CD1c-positive myeloid dendritic cell (primary cell): ENCODE measurements around the gene ARHGAP28.

Source experiments
- DNase-seq: peaks from one replicate; pipeline ENCODE4 v3.0.0-alpha.2; 2016; ENCODE audit errors: extremely low spot score

Gene ARHGAP28, protein sequence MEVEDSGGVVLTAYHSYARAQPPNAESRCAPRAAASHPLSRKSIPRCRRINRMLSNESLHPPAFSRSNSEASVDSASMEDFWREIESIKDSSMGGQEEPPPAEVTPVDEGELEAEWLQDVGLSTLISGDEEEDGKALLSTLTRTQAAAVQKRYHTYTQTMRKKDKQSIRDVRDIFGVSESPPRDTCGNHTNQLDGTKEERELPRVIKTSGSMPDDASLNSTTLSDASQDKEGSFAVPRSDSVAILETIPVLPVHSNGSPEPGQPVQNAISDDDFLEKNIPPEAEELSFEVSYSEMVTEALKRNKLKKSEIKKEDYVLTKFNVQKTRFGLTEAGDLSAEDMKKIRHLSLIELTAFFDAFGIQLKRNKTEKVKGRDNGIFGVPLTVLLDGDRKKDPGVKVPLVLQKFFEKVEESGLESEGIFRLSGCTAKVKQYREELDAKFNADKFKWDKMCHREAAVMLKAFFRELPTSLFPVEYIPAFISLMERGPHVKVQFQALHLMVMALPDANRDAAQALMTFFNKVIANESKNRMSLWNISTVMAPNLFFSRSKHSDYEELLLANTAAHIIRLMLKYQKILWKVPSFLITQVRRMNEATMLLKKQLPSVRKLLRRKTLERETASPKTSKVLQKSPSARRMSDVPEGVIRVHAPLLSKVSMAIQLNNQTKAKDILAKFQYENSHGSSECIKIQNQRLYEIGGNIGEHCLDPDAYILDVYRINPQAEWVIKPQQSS

DNA sequence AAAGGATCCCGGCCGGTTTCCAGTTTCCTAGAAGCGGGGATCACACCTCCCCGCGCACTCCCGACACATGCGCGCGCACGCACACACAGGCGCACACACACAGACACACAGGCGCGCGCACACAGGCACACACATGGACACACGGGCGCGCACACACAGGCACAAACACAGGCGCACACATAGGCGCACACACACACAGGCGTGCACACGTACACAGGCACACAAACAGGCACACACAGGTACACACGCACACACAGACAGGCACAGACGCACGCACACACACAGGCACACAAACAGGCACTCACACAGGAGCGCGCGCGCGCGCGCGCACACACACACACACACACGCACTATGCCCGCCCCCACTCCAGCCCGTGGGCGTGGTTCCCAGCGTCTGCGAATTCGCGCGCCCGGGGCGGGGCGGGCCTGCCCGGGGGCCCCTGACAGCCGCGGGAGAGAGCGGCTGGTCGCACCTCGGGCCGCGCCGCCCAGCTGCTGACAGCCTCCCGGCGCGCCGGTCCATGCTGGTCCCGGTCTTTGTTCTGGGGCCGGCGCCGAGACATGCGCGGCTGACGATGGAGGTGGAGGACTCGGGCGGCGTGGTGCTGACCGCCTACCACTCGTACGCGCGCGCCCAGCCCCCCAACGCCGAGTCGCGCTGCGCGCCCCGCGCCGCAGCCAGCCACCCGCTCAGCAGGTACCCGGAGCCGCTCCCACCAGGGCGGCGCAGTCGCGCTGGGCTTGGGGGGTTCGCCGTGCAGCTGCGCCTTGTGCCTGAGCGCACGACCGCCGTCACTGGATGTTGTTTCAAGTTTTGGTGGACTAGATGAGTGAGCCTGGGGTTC is at the start of gene ARHGAP28:
ARHGAP28 (plus strand) TSS at position 470 of the 845 bp plus-strand sequence; CDS start at position 576, 106 bp downstream.
- DNase-seq = no peak

DNA sequence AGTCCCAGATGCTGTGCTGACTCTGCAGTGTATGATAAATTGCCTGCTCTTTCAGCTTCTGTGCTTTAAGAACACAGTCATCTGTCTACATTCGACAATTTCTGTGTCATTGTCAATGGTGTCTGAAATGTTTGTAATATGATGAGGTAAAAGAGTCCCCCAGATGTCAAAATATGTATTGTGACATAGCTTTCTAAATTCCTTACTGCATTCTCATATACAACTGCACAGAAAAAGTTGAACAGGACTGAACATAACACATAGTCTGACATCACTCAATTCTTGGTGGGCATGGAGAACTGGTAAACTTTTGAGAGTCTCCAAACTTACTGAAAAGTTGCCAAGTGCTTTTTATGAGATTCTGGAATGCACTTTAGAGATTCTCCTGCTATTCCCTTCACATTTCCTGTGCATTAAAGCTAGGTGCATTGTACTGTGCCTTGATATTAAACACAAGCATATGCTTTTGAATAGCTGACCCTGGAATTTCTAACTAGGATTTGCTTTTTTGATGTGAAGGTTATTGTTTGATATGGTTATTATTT is 48.1 kb upstream of the ARHGAP28 start:
- DNase-seq = no peak

DNA sequence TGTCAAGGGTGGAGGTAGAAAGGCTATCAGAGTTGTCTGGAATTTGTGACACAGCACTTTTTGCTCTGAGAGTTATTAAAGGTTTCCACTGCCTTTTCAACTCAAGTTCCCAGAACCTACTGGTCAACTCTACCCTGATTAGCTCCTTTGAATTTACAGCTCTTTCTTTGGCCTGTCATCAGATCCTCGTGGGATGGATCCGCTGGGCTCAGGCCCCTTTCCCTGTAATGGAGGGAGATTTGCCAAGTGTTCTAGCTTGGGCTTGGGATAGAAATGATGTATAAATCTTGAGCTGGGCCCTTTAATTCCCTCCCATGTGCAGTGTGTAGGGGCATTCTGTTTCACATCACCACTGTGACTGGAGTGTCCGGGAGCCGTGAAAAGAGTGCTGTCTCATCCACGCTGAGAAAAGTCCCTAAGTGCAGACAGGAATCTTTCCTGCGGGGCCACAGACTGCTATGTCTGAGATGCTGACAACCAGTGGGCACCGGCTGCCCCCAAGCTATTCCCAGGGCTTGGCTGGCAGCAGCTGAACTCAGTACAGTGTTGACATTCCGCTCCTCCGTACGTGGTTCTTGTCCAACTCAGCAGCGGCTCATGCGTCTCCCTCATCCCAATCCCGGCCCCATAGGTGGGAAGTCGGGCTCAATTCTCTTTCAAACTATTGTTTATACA is 46.9 kb upstream of the ARHGAP28 start:
- DNase-seq = no peak

DNA sequence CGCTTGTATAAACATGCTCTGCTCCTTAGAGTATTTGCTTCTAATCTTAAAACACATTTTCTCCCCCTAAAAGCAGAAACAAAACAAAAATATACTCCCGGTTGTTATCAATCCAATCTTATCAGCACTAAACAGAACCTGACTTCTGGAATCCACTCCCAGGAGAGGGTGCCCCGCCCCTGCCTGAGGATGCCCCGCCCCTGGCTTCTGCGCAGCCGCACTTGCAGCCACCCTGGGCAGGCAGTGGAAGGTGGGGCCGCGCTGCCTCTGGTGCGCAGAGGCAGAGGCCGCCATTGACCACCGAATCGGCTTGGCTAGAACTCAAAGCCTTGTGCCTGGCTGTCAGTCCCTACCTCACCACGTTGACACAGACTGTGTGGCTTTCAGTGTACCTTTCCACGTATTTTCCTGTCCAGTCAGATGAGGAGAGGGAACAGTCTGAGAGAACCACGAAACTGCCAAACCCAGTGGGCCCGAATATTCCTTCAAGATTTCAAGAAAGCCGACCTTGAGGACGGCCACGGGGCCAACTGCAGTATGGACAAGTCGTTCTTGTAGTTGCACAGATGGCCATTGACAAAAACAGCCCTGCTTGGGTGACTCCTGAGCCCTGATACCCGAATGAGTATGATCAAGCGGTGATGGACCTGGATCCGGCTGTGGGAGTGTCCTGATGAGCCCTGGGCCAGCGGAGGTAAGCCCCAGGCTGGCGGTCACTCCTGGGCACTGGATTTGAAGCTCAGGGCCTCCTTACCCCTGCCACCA is 46.2 kb upstream of the ARHGAP28 start:
- no peak for DNase-seq

DNA sequence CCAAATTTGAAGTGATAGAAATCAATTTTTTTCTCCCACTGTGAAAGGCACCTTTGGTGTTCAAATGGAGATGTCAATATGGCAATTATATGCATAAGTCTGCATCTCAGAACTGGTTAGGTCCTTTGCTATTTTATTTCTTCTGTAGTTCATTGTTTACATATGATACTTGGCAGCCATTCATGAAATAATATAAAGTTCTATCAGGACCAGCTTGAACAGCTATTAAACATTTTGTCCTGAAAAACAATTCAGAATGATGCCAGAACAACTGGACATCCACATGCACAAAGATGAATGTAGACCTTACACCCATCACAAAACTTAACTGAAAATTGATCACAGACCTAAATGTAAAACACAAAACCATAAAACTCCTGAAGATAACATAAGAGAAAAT is 41.8 kb upstream of the ARHGAP28 start:
- DNase-seq = no peak

DNA sequence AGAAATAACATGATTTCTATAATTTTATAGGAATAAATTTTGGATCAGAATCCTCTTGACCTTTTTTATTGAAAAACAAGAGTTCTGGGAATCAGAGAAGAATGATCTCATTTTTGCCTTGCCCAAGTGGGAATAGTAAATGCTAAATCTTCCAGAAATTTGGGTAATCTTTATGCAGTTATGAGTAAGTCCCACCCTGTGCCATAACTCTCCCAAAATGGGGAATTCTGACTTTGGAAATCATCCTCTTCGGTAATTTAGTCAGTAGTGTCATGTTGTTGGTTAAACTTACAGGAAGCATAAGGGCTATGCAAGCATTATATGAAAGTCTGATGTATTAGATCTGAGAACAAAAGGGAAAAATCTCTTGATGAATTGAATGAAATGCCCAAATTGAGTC is 20.6 kb upstream of the ARHGAP28 start:
- no peak for DNase-seq

DNA sequence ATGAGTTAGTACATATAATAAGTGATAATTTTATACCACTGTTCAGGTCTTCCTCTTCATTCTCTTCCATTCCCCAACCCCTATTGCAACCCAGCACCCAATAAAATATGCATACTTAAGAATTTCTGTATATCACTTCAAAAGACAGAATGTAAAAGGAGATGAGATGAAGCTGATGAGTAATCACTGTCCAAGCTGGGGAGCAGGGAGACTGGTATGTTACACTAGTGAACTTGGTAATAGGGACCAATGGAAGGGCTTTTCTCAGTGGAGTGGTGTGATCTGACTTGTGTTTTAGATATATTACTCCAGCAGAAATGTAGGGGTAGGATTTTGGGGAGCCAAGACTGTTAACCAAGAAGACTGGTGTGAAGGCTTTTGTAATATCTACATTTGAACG is 18.0 kb upstream of the ARHGAP28 start:
- no peak for DNase-seq

DNA sequence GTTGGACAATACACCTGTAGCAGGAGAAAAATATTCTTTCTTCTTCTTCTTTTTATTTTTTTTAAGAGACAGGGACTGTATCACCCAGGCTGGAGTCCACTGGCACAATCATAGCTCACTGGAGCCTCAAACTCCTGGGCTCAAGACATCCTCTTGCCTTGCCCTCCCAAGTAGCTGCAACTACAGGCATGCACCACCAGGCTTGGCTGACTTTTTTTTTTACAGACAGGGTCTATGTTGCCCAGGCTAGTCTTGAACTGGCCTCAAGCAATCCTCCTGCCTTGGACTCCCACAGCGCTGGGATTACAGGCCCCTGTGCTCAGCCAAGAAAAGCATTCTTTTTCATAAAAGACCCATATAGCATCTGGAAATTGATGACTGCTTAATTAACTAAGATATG is 17.1 kb upstream of the ARHGAP28 start:
- DNase-seq = no peak

DNA sequence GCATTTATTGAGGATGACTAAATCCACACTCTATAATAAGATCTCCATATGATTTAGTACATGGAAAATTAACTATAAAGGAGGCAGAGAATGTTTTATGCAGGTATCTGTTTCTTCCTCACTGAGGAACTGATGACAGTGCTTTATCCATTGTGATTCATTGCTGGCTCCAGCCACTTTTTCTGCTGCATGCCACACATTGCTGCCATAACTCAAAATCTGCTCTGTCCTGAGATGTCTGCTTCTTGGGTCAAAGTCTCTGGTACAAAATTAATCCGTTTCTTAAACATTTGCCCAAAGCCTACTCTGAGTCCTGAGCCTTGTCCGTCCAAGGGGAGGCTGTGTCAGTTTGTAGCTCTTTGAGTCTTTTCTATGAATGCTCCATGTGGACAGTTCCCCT is 15.5 kb upstream of the ARHGAP28 start:
- DNase-seq = no peak

DNA sequence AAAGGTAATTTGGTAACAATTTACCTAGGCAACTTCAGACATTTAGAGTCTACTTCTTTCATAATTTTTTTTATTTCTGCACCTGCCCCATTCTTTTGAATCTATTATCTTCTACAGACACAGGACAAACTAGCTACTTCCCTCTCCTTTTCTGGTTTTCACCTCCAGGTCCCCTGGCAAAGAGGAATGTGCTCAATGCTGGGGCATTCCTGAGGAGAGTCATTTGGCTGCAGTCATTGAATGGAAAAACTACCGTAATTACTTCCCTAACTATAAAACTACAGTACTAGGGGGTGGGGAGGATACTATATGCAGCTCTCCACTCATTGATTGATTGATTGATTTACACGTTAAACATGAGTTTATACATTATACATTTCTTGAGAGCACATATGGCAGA is 11.2 kb upstream of the ARHGAP28 start:
- DNase-seq = no peak

DNA sequence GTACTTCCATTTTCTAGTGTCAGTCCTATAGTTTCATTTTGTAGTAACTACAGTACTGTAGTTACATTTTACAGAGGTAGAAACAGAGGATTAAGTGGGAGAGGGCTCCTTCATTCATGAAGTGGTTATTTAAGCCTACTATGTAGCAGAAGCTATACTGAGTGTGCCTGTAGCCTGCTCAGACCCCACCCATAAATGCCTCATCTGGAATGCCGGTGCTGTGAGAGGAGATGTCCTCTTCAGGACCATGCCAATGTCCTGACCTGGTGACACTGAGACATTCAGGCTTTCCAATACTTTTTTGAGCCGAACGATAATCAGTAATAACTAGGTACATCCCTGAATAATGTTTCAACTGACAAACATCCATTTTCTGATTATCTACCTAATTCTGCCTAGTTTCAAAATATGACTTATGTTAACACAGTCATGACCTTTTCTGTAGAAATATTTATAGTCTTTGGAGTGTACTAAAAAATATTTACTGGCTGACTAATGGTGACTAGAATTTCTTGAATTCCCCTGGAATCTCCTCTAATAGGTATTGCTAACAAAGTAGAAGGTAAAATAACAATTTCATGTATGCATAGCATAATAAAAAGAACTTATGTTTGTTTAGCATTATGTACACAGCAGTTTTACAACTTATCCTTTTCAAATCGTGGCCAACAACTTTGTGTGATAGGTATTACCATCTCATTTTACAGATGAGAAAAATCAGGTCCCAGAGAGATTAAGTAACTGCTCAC is 10.2 kb upstream of the ARHGAP28 start:
- DNase-seq = no peak

DNA sequence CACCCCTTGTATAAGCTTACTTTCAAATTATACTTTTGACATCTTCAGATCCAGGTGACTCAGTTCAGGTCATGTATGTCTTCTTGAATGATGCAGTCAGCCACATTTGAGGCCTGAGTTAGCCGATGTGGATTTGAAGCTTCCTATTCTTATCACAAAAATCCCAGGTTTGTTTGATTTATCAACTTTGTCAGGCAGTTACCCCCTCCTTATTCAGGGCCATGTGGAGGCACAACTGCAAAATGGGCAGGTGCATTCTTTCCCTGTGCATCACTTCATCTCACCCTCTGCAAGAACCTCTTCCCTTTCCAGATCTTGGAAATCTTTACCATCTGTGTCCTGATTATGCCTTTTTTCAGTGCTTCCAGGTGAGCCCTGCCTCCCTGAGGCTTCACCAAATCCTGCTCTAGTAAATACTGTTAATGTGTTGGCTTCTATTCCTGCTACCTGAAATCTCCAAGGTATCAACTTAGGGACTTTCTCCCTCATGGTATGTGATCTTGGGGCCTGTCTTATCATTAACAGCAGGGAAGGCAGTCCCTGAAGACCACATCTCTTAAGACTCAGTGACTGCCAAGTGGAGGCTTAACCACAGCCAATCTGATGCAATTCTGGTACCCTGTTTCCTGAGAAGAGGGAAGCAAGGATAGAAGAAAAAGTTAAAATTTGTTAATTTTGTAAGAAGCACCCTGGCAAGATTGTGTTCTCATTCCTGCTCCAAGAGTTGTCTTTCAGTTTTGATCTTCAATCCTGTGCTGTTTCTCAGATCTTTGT is 9.4 kb upstream of the ARHGAP28 start:
- DNase-seq = no peak

DNA sequence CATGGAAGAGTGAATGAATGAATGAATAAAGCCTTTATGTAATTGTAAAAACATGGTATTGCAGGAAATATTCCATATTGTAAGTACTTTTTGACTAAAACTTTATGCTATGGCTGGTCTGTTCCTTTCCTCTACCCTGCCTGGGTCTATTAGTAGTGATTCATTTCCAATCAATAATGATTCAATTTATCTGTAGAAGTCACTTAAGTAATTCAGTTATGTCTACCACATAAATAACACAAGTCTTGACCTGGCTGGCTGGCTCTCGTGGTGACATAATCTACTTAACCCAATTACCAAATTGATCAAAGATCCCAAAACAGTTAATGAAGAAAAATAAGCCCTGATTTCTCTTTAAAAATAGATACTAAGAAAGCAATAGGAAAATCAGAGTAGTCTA is 7.8 kb upstream of the ARHGAP28 start:
- DNase-seq = no peak

DNA sequence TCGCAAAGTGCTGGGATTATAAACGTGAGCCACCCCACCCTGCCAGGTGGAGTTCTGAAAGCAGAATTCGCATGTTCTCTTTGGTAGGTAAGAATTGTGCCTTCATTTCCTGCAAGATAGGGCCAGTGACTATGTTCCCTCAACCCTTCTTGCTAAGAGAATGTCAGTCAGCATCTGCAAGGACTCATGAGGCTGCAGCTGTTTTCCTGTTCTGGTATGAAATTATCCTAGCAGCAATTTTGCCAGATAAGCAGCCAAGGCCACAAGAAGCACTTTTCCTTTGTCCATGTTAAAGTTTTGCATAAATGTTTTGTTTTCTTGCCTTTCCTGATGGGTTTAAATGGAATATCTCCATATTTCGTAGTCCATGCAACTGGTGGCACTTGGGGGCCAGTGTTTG is 6.8 kb upstream of the ARHGAP28 start:
- DNase-seq = no peak

DNA sequence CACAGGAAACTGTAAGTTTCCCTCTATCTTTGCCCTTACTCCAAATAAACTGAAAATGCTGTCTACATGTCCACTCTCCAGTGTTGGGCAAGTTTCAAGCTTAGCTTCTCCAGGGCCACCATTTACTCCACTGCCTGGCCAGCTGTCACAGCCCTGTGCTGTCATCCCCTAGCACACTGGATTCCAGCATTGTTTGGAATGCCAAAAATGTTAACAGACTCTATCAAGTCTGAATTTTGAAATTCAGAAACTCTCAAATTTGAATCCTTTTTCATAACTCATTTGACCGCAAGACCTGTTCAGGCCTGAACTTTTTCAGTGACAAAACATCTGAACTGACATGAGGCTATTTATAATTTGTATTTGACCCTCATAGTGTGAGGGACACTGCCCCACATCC is 5.2 kb upstream of the ARHGAP28 start:
- no peak for DNase-seq

DNA sequence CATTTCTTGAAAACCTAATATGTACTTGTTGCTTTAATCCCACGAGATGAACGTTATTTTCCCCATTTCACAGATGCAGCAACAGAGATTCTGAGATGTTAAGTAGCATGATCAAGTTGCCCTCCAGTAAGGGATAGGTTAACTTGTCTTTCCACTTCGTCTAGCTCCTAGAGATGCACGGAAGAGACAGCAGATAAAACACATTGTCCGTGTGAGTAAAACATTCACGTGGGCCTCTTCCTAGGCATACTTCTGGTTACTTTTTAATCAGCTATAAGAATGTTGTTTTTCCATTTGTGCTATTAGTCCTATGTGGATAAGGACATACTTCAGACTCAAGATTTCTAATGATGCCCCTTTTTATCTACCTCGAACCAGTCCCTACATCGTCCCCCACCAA is 1.2 kb upstream of the ARHGAP28 start:
- no peak for DNase-seq

DNA sequence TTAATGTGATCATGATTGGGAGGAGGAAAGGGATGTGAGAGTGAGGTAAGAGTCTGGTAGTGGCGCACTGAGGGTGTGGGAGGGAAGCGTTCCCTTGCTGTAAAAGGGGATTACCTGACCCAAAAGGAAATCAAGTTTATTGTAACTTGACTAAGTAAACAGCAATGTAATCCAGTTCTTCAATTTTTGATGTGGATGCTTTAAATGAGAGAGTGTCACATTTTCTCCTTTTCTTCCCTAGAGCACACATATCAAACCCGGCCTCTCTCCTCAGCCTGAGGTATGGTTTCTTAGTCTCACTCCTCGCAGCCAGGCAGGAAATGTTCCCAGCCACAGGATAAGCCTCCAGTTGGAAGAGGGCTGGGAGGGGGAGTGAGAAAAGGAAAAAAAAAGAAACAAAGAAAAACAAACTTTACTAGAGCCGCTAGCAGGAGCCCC is 688 bp upstream of the ARHGAP28 start:
- no peak for DNase-seq

DNA sequence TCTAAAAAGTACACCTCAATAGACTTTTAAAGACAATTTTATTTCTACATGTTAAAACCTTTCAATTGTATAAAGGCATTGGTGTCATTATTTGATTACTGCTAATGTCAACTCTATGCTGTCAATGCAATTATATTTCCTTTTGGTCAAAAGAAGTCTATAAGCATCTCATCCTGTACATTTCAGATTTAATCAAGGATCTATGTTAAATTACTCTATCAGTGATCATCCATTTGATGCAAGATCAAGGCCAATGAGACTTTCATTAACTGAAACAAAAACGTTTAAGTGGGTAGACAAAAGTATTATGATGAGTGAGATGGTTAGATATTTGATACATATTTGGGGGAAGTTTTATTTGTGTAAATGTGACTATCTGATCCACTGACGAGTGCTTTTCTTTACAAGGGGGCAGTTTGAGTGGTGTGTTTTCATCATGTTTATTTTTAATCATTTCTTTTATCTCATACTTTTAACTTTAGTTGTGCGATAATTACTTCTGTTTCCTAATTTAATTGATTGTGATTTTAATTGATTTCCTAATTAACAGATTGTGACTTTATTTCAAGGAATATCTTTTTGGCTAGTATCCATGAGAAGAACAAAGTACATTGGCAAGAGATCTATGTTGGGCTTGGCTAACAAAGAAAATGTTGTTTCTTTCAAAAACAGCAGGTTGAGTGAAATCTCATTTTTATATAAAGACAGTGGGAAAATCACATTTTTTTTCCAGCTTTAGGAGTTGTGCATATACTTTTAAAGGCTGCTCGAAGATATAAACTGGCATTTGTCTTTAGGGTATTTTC is 1.1 kb downstream of the ARHGAP28 start:
- DNase-seq = no peak
